Fibroblast of gingiva (primary cell): ENCODE measurements around the gene ASB3.
A peak's percentile ranks its signal among the peaks of the same experiment; 100 is the strongest.
"Not testable (repeated sequence)": the region's sequence is repeated elsewhere in the genome, so short reads cannot be mapped to it uniquely, and the experiment has no call there.

Experiments used
- DNase-seq: peaks from one replicate; pipeline ENCODE4 v3.0.0-alpha.2; 2011; ENCODE audit warnings: low read depth

The ASB3 gene

GRCh38 chr2:53787614-53788289 lies 999 bp upstream of the ASB3 start:
- peak; percentile 11 for DNase-seq

GRCh38 chr2:53786352-53786704 lies 425 bp downstream of the ASB3 start:
- DNase-seq: peak; percentile 17

- no peak for DNase-seq
Measured at GRCh38 chr2:53785366-53785765, 1.4 kb downstream of the ASB3 start.

GRCh38 chr2:53784436-53784835 lies 2.3 kb downstream of the ASB3 start:
- peak; percentile 7 for DNase-seq

- DNase-seq: no peak
Measured at GRCh38 chr2:53782676-53783075, 4.1 kb downstream of the ASB3 start.

- no peak for DNase-seq
Measured at GRCh38 chr2:53780056-53780455, 6.7 kb downstream of the ASB3 start.

GRCh38 chr2:53778536-53779162 lies 8.1 kb downstream of the ASB3 start:
- no peak for DNase-seq

- DNase-seq: no peak
Measured at GRCh38 chr2:53777134-53777533, 9.6 kb downstream of the ASB3 start.

- DNase-seq: no peak
Measured at GRCh38 chr2:53770264-53770663, 16.5 kb downstream of the ASB3 start.

- DNase-seq: no peak
Measured at GRCh38 chr2:53769318-53769945, 17.3 kb downstream of the ASB3 start.

GRCh38 chr2:53768242-53768542 lies 18.6 kb downstream of the ASB3 start:
- DNase-seq: no peak

- peak; percentile 71 for DNase-seq
Measured at GRCh38 chr2:53767405-53768241, 19.1 kb downstream of the ASB3 start, which contains the start of gene CHAC2. TSS of gene CHAC2 (plus strand) at chr2:53767804. CDS start at chr2:53767887, 83 bp downstream.

GRCh38 chr2:53765767-53766166 lies 21.0 kb downstream of the ASB3 start:
- no peak for DNase-seq

- not testable (repeated sequence) for DNase-seq
Measured at GRCh38 chr2:53757206-53757605, 29.5 kb downstream of the ASB3 start.

- no peak for DNase-seq
Measured at GRCh38 chr2:53756644-53757043, 30.1 kb downstream of the ASB3 start.

- DNase-seq: peak; percentile 45
Measured at GRCh38 chr2:53755121-53755520, 31.6 kb downstream of the ASB3 start.

GRCh38 chr2:53753041-53753440 lies 33.7 kb downstream of the ASB3 start:
- no peak for DNase-seq

GRCh38 chr2:53752385-53752784 lies 34.4 kb downstream of the ASB3 start:
- no peak for DNase-seq

- DNase-seq: no peak
Measured at GRCh38 chr2:53751728-53752127, 35.0 kb downstream of the ASB3 start.

GRCh38 chr2:53750041-53750768 lies 36.5 kb downstream of the ASB3 start:
- no peak for DNase-seq

- DNase-seq: peak; percentile 66
Measured at GRCh38 chr2:53744395-53745065, 42.2 kb downstream of the ASB3 start.
